Stimulated activated CD8-positive, alpha-beta memory T cell treated with anti-CD3 and anti-CD28 coated beads, Interleukin-15, amount 100 ng/mL, for 4 hours (primary cell): ENCODE measurements around the gene COX15.
"Not testable (repeated sequence)": the region's sequence is repeated elsewhere in the genome, so short reads cannot be mapped to it uniquely, and the experiment has no call there.

Source experiments
- DNase-seq, 2 donors: peaks; one replicate each; pipeline ENCODE4 v3.0.0-alpha.2; 2020; ENCODE audit warnings: low read depth in 2 of 2

COX15 gene

GRCh38 chr10:99732033-99732842 is at the start of gene COX15, which contains the start of gene CUTC:
COX15 (minus strand) TSS chr10:99732127; CDS start chr10:99732049, 78 bp downstream.
CUTC (plus strand) TSS chr10:99732234; CDS start chr10:99732349, 115 bp downstream.
- peak; percentile 87 to 90 for DNase-seq

GRCh38 chr10:99779335-99779734 is 47.4 kb upstream of the COX15 start:
- DNase-seq, result no peak

GRCh38 chr10:99777918-99778714 is 46.2 kb upstream of the COX15 start:
- DNase-seq, result no peak

DNA sequence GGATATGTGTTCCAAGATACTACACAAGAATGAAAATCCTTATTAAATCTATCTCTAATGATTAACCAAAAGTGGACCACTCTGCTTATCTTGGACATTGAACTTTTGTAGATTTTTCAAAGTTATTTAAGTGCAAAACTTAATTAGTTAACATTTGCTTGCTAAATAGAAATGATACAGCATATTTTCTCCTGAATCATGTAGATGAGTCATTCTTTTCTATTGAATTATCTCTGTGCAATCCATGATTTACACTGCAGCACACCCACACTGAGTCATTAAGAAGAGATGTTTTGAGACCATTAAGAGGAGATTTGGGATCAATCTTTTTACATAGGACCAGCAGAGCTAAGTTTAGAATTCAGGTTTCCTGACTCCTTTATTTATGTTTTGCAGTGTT is 43.9 kb upstream of the COX15 start:
- DNase-seq, result no peak

GRCh38 chr10:99770408-99771045 is 38.6 kb upstream of the COX15 start:
- no peak for DNase-seq

DNA sequence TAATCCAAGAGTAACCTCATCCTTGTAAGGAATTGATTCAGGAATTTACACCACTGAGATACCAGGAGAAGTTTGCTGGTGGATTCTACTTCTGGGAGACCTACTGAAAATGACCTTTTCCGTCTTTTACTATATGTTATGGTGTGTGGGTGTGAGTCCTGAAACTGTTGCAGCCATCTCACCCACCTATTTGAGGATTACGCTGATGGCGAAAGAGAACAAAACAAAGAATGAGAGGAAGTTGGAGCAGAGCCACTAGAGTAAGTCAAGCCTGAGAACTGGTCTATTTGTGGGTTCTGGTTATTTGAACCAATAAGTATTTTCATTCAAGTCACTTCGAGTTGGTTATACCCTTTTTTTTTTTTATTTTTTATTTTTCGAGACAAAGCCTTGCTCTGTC is 37.8 kb upstream of the COX15 start:
- no peak for DNase-seq

GRCh38 chr10:99768556-99768955 is 36.6 kb upstream of the COX15 start:
- DNase-seq, result no peak

GRCh38 chr10:99767901-99768300 is 36.0 kb upstream of the COX15 start:
- DNase-seq, result no peak

DNA sequence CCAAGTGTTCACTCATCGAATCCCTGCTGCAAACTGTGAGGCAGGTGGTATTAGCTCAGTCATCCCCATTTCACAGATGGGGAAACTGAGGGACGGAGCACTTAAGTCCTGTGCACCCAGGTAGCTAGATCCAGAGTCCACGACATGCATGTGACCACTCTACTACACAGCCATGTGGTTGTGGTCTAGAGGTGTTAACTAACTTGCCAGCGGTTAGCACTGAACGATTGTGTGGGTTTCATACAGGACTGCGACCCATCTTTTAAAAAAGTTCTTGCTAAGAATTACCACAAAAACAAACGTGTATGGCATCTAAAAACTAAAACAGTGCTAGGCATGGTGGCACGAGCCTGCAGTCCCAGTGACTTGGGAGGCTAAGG is 34.4 kb upstream of the COX15 start:
- DNase-seq, result no peak

DNA sequence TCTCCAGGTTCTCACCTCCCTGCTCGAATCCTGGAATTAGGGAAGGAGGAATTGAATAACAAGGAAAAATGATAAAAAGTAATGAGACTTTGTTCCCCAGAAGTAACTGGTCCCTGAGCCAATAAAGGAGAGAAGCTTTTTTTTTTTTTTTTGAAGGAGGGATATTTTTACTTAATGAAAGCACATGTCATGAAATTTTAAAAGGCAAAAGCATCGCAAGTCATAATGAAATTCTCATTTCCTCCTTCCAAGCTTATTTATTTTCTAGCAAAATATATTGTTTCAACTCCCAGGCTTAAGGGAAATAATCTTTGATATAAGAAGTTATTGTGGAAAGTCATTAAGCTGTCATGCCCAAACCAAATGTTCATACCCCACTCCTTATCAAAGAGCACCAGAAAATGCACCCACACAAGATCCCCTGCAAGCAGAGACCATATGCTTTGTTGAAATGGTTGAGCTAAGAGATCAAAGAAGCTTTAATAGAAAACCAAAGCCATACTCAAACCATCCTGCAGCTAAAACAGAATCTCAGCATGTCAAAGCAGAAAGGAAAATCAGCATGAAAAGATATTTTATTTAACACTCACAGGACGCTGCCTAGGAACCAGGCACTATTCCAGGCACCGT is 33.9 kb upstream of the COX15 start:
- DNase-seq, result no peak

DNA sequence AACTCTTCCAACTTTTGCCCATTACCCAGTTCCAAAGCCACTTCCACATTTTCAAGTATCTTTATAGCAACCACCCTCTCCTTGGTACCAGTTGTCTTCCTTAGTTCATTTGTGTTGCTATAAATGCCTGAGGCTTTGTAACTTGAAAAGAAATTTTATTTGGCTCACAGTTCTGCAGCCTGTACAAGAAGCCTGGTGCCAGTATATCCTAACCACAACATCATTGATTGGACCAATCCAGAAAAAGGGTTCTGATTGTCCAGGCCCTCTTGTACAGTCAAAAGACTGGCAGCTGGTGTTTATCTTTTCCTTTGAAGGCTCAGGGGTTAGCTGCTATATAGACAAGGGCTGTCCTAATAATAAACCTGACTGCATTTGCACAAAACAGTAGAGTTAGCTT is 29.4 kb upstream of the COX15 start:
- no peak for DNase-seq

- no peak for DNase-seq
These were observed 28.4 kb upstream of the COX15 start for GRCh38 chr10:99760321-99760720.

- DNase-seq, result no peak
These were observed 26.4 kb upstream of the COX15 start for GRCh38 chr10:99758211-99758891.

GRCh38 chr10:99756159-99756558 is 24.2 kb upstream of the COX15 start:
- DNase-seq, result no peak

- no peak for DNase-seq
These were observed 22.7 kb upstream of the COX15 start for GRCh38 chr10:99754670-99755069.

- no peak for DNase-seq
These were observed 18.7 kb upstream of the COX15 start for GRCh38 chr10:99750641-99751040.

DNA sequence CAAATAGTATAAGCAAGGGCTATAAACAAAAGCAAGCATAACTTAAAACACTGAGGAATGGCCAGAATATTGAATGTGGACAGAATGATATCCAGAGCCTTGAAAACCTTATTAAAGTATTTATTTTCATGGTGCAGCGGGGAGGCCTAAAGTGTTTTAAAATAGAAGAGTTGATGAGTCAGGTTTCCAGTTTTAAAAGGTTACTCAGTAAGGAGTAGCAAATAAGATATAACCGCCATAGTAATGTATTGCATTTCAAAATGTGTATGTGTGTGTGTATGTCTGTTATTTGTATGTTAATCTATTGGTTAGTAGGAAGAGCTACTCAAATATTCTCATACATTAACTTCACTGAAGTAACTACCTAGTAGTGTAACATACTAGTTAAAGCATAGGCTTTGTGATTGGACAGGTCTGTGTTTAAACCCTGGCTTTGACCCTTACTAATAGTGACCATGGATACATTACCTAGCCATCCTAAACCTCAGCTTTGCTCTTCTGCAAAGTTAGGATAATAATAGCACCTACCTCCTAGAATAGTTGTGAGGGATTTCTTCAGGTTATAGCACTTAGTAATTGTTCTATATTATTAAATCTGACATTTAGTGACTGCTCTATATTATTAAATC is 17.0 kb upstream of the COX15 start:
- DNase-seq, result no peak

GRCh38 chr10:99746166-99746565 is 14.2 kb upstream of the COX15 start:
- not testable (repeated sequence) for DNase-seq

DNA sequence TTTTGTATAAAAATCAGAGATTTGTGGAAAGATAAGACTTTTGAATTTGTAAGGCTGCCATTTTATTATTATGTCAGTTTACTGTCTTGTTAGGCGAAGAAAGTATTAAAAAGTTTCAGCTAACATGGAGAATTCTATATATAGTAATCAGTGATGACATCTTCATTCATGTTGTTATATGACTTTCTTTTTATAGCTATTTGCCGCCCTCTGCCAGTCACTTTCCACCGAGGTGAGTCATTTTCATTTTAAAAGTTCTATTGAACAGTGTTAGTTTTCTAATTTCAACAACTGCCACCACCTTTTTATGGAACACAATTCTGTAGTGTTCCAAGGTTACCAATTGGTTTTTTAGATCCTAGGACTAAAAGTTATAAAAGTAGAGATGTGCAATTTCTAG is 11.9 kb upstream of the COX15 start:
- no peak for DNase-seq

- no peak for DNase-seq
These were observed 10.8 kb upstream of the COX15 start for GRCh38 chr10:99742701-99743100.

DNA sequence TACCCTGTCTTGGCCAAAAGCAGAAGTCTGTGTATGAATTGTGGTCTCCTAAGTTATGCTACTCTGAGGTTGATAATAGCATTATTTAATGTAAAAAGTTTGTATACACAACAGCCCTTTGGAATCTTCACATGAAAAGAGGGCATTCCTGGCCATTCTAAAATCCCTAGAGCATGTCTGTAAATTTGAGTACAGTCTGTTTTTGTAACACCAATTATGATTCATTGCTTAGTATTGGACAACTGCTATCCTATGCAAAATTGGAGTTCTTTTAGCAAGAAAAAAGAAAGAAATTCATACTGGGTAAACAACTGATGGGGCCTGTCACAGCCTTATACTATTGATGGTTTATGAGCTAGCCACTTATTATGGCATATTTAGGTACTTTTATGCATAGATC is 10.3 kb upstream of the COX15 start:
- no peak for DNase-seq
